GM19452 (cell line): Measurements from ENCODE around the gene TAS1R3.

Experiments used
- ATAC-seq: cut with Tn5 transposase; IDR thresholded peaks from one replicate; pipeline ENCODE4 v1.9.1; 2021; ENCODE audit not compliant: unreplicated experiment

Gene TAS1R3

GRCh38 chr1:1331068-1331965 is at the start of gene TAS1R3:
Gene TAS1R3, plus strand, starts transcription at chr1:1331280. Its CDS starts 66 bp downstream, at chr1:1331346.
- ATAC-seq, result no peak

- no peak for ATAC-seq
Measured at GRCh38 chr1:1281533-1282321, 49.4 kb upstream of the TAS1R3 start.

- ATAC-seq, result no peak
Measured at GRCh38 chr1:1282998-1283397, 48.1 kb upstream of the TAS1R3 start.

- no peak for ATAC-seq
Measured at GRCh38 chr1:1283821-1284220, 47.3 kb upstream of the TAS1R3 start.

GRCh38 chr1:1284221-1285101 is 46.6 kb upstream of the TAS1R3 start:
- no peak for ATAC-seq

GRCh38 chr1:1285102-1285571 is 45.9 kb upstream of the TAS1R3 start:
- ATAC-seq, result no peak

GRCh38 chr1:1285611-1286311 is 45.3 kb upstream of the TAS1R3 start:
- ATAC-seq, result no peak

- no peak for ATAC-seq
Measured at GRCh38 chr1:1286313-1287261, 44.5 kb upstream of the TAS1R3 start.

GRCh38 chr1:1287288-1288110 is 43.6 kb upstream of the TAS1R3 start:
- ATAC-seq, result no peak

GRCh38 chr1:1290238-1290731 is 40.8 kb upstream of the TAS1R3 start:
- ATAC-seq, result no peak

- no peak for ATAC-seq
Measured at GRCh38 chr1:1291023-1291528, 40.0 kb upstream of the TAS1R3 start.

- no peak for ATAC-seq
Measured at GRCh38 chr1:1291548-1292441, 39.3 kb upstream of the TAS1R3 start.

- ATAC-seq, result no peak
Measured at GRCh38 chr1:1292442-1292779, 38.7 kb upstream of the TAS1R3 start.

- ATAC-seq, result no peak
Measured at GRCh38 chr1:1292851-1293250, 38.2 kb upstream of the TAS1R3 start.

GRCh38 chr1:1293263-1294249 is 37.5 kb upstream of the TAS1R3 start:
- no peak for ATAC-seq
